H9 (cell line): ENCODE results near the gene MOXD1. TPM values are rescaled to one million over a fixed set of nuclear protein-coding genes. Genes with fewer than 3 reads are reported as not detected.

Experiments used
- DNase-seq: peaks from one replicate; pipeline ENCODE4 v3.0.0-alpha.2; 2017
- H2AFZ ChIP-seq: one replicate; pipeline ENCODE4 v1.6.1; 2013; ENCODE audit warnings: mild to moderate bottlenecking, low read length, control low read depth, moderate library complexity
- H2AK5ac ChIP-seq: 2 replicates; pipeline ENCODE4 v1.6.1; 2013; ENCODE audit warnings: low read length, control low read depth, mixed read lengths; ENCODE audit not compliant: insufficient read length
- H2BK120ac ChIP-seq: one replicate; pipeline ENCODE4 v1.6.1; 2013; ENCODE audit warnings: low read depth, mild to moderate bottlenecking, low read length, control low read depth, inconsistent platforms; ENCODE audit not compliant: poor library complexity, severe bottlenecking
- H2BK12ac ChIP-seq: 2 replicates; pipeline ENCODE4 v1.6.1; 2013; ENCODE audit warnings: low read length, control low read depth, mixed read lengths, low read depth; ENCODE audit not compliant: insufficient read length
- H2BK15ac ChIP-seq: 2 replicates; pipeline ENCODE4 v1.6.1; 2013; ENCODE audit warnings: low read depth, low read length, control low read depth
- H2BK20ac ChIP-seq: one replicate; pipeline ENCODE4 v1.6.1; 2013; ENCODE audit warnings: low read depth, mild to moderate bottlenecking, low read length, control low read depth, inconsistent platforms; ENCODE audit not compliant: poor library complexity, severe bottlenecking
- H2BK5ac ChIP-seq: 2 replicates; pipeline ENCODE4 v1.6.1; 2013; ENCODE audit warnings: low read length, control low read depth, mixed read lengths; ENCODE audit not compliant: insufficient read length
- H3K14ac ChIP-seq: 2 replicates; pipeline ENCODE4 v1.6.1; 2013; ENCODE audit warnings: low read length, control low read depth; ENCODE audit not compliant: insufficient read depth
- H3K18ac ChIP-seq: 2 replicates; pipeline ENCODE4 v1.6.1; 2013; ENCODE audit warnings: low read depth, mild to moderate bottlenecking, mixed read lengths, low read length, control low read depth; ENCODE audit not compliant: insufficient read length
- H3K23ac ChIP-seq: 2 replicates; pipeline ENCODE4 v1.6.1; 2013; ENCODE audit warnings: low read length, control low read depth, mixed read lengths, low read depth; ENCODE audit not compliant: insufficient read length
- H3K23me2 ChIP-seq: 2 replicates; pipeline ENCODE4 v1.6.1; 2013; ENCODE audit warnings: low read depth, mild to moderate bottlenecking, mixed read lengths, low read length, control low read depth; ENCODE audit not compliant: insufficient read length, poor library complexity, severe bottlenecking
- H3K27ac ChIP-seq: 2 replicates; pipeline ENCODE4 v1.5.1; 2013; ENCODE audit warnings: low read length, control low read depth, mixed read lengths, low read depth; ENCODE audit not compliant: insufficient read length
- H3K27me3 ChIP-seq: 2 replicates; pipeline ENCODE4 v1.6.1; 2013; ENCODE audit warnings: low read length, control low read depth, inconsistent platforms; ENCODE audit not compliant: insufficient read depth
- H3K4ac ChIP-seq: 2 replicates; pipeline ENCODE4 v1.6.1; 2013; ENCODE audit warnings: low read depth, mild to moderate bottlenecking, control low read depth, inconsistent platforms, low read length, moderate library complexity
- H3K4me1 ChIP-seq: 2 replicates; pipeline ENCODE4 v1.6.1; 2013; ENCODE audit warnings: low read length, control low read depth, inconsistent platforms; ENCODE audit not compliant: insufficient read depth
- H3K4me2 ChIP-seq: 2 replicates; pipeline ENCODE4 v1.6.1; 2013; ENCODE audit warnings: low read length, control low read depth, mixed read lengths; ENCODE audit not compliant: insufficient read length, insufficient read depth
- H3K56ac ChIP-seq: 2 replicates; pipeline ENCODE4 v1.6.1; 2013; ENCODE audit warnings: low read depth, mild to moderate bottlenecking, mixed read lengths, low read length, control low read depth; ENCODE audit not compliant: insufficient read length
- H3K79me1 ChIP-seq: 2 replicates; pipeline ENCODE4 v1.6.1; 2013; ENCODE audit warnings: low read depth, mild to moderate bottlenecking, moderate library complexity, low read length, control low read depth, inconsistent platforms; ENCODE audit not compliant: insufficient read depth, poor library complexity, severe bottlenecking
- H3K79me2 ChIP-seq: 2 replicates; pipeline ENCODE4 v1.6.1; 2013; ENCODE audit warnings: low read length, control low read depth, inconsistent platforms; ENCODE audit not compliant: insufficient read depth
- H3K9ac ChIP-seq: 2 replicates; pipeline ENCODE4 v1.6.1; 2013; ENCODE audit warnings: low read length, control low read depth, mixed read lengths; ENCODE audit not compliant: insufficient read length; ENCODE audit errors: extremely low read depth
- H3K9me3 ChIP-seq: one replicate; pipeline ENCODE4 v1.6.1; 2013; ENCODE audit warnings: low read depth, low read length, inconsistent platforms; ENCODE audit not compliant: control insufficient read depth
- H3T11ph ChIP-seq: one replicate; pipeline ENCODE4 v1.6.1; 2013; ENCODE audit warnings: mild to moderate bottlenecking, low read length, control low read depth, inconsistent platforms
- H4K20me1 ChIP-seq: one replicate; pipeline ENCODE4 v1.6.1; 2013; ENCODE audit not compliant: control insufficient read depth, insufficient read length, insufficient read depth
- H4K5ac ChIP-seq: 2 replicates; pipeline ENCODE4 v1.6.1; 2013; ENCODE audit warnings: low read depth, mild to moderate bottlenecking, mixed read lengths, low read length, control low read depth; ENCODE audit not compliant: insufficient read length
- H4K8ac ChIP-seq: replicated peaks from 2 replicates; pipeline ENCODE4 v1.6.1; 2013; ENCODE audit warnings: low read length, control low read depth, mixed read lengths, low read depth; ENCODE audit not compliant: insufficient read length
- H4K91ac ChIP-seq: 2 replicates; pipeline ENCODE4 v1.6.1; 2013; ENCODE audit warnings: low read depth, mild to moderate bottlenecking, moderate library complexity, mixed read lengths, low read length, control low read depth; ENCODE audit not compliant: insufficient read length
- H3K27ac Mint-ChIP-seq, 3 experiments: 2 replicates in 2 of 3; 3 replicates in 1 of 3; pipeline ENCODE4 v1.8.0; 2020 to 2021; ENCODE audit warnings: mixed read lengths in 3 of 3, mild to moderate bottlenecking in 1 of 3, moderate library complexity in 1 of 3
- H3K27me3 Mint-ChIP-seq: 2 replicates; pipeline ENCODE4 v1.8.0; 2021; ENCODE audit warnings: low read depth, mild to moderate bottlenecking, moderate library complexity, mixed read lengths
- H3K36me3 Mint-ChIP-seq, 3 experiments: 2 replicates in 2 of 3; 3 replicates in 1 of 3; pipeline ENCODE4 v1.8.0; 2020 to 2021; ENCODE audit warnings: low read depth in 3 of 3, mixed read lengths in 3 of 3; ENCODE audit not compliant: insufficient read depth in 1 of 3
- H3K4me1 Mint-ChIP-seq, 2 experiments: 2 replicates each; pipeline ENCODE4 v1.8.0; 2020; ENCODE audit warnings: mixed read lengths in 2 of 2
- H3K4me3 Mint-ChIP-seq, 2 experiments: 2 replicates in 1 of 2; 3 replicates in 1 of 2; pipeline ENCODE4 v1.8.0; 2020 to 2021; ENCODE audit warnings: mild to moderate bottlenecking in 2 of 2, mixed read lengths in 2 of 2, moderate library complexity in 1 of 2
- H3K9me3 Mint-ChIP-seq, 2 experiments: 2 replicates in 1 of 2; 3 replicates in 1 of 2; pipeline ENCODE4 v1.8.0; 2020; ENCODE audit warnings: mild to moderate bottlenecking in 2 of 2, mixed read lengths in 2 of 2, moderate library complexity in 1 of 2
- WGBS: extraction: QIAGEN DNeasy Blood & Tissue Kit; methylation state at CpG from one replicate; pipeline ENCODE4 v1.1.7; 2013; ENCODE audit warnings: missing lambda C conversion rate, low lambda C conversion rate, mixed read lengths; ENCODE audit not compliant: insufficient read length; ENCODE audit errors: extremely low coverage; 5-methylcytosine and 5-hydroxymethylcytosine counted together
- total RNA-seq: library from RNA; stranded (reverse); gene quantifications from 2 replicates; pipeline ENCODE4 v1.2.1, GENCODE V29; 2021
- TF ChIP-seq, protein P1 (sequence below): fragments of 200-600 bp; sonication (generic); conservative IDR thresholded peaks from 3 replicates; pipeline ENCODE4 v1.8.0; 2021; ENCODE audit warnings: antibody characterized with exemption, mild to moderate bottlenecking

MOXD1 gene
- total RNA-seq, 1 experiment from 2014 or later: 2.3 TPM

DNA sequence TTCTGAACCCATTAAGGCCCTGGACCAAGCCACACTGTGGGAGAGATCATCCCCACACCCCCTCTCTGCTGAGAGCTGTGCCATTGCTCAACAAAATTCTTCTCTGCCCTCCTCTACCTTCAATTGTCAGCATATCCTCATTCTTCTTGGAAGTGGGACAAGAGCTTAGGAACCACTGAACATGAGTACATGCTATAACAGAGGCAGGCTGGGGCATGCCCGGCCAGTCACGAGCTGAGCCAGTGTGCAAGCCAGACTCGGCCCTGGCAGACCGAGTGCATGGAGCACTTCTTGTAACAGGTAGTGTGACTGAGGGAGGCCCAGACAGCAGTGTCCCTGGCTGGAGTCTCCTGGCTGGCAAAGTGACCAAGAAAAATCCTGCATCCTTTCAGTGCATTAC lies 149.2 kb downstream of the MOXD1 start:
- H3K23ac ChIP-seq: no peak overlapping the region
- no peak overlapping the region for H2BK12ac ChIP-seq
- TF ChIP-seq, protein P1, sequence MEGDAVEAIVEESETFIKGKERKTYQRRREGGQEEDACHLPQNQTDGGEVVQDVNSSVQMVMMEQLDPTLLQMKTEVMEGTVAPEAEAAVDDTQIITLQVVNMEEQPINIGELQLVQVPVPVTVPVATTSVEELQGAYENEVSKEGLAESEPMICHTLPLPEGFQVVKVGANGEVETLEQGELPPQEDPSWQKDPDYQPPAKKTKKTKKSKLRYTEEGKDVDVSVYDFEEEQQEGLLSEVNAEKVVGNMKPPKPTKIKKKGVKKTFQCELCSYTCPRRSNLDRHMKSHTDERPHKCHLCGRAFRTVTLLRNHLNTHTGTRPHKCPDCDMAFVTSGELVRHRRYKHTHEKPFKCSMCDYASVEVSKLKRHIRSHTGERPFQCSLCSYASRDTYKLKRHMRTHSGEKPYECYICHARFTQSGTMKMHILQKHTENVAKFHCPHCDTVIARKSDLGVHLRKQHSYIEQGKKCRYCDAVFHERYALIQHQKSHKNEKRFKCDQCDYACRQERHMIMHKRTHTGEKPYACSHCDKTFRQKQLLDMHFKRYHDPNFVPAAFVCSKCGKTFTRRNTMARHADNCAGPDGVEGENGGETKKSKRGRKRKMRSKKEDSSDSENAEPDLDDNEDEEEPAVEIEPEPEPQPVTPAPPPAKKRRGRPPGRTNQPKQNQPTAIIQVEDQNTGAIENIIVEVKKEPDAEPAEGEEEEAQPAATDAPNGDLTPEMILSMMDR: no peak
- no peaks in the 10 kb centered on the region for H3K27me3 ChIP-seq
- H3K9me3 ChIP-seq: no peaks in the 10 kb centered on the region
- H2AFZ ChIP-seq: no peak overlapping the region
- no peak overlapping the region for H3T11ph ChIP-seq
- H3K18ac ChIP-seq: no peak overlapping the region
- no peaks in the 10 kb centered on the region for H3K4me1 ChIP-seq
- H3K79me2 ChIP-seq: no peaks in the 10 kb centered on the region
- H4K91ac ChIP-seq: no peak overlapping the region
- H3K4me2 ChIP-seq: no peak overlapping the region
- Mint-ChIP-seq H3K27me3 (peaks cover 1% of the 10 kb centered on the region), H3K4me1 (no peaks in the 10 kb centered on the region), H3K27ac (no peak overlapping the region), H3K4me3 (no peak overlapping the region), H3K9me3 (peaks cover 14 to 23% of the 10 kb centered on the region in 2 experiments), H3K36me3 (peaks cover 2 to 19% (median 18%) of the 10 kb centered on the region in 3 experiments; a peak in 4 of 7 replicates)
- no peaks in the 10 kb centered on the region for H3K23me2 ChIP-seq
- H3K14ac ChIP-seq: no peak overlapping the region
- no peak overlapping the region for H4K5ac ChIP-seq
- H3K9ac ChIP-seq: no peak overlapping the region
- no peaks in the 10 kb centered on the region for H3K79me1 ChIP-seq
- no CpG with 5 or more reads among the region's 4 CpGs for WGBS
- H3K56ac ChIP-seq: no peak overlapping the region
- DNase-seq: no peak
- no peak overlapping the region for H2BK15ac ChIP-seq
- H2BK120ac ChIP-seq: no peak overlapping the region
- H2BK20ac ChIP-seq: no peak overlapping the region
- H2BK5ac ChIP-seq: no peak overlapping the region
- no peak overlapping the region for H3K27ac ChIP-seq
- no peak overlapping the region for H4K8ac ChIP-seq
- no peak overlapping the region for H2AK5ac ChIP-seq
- no peaks in the 10 kb centered on the region for H4K20me1 ChIP-seq
- H3K4ac ChIP-seq: no peak overlapping the region
